H1 (cell line): ENCODE data around the gene TSC2. TPM values are rescaled to one million over a fixed set of nuclear protein-coding genes. Genes with fewer than 3 reads are reported as not detected.

Experiments used
- BCL11A ChIP-seq, 2 experiments: IDR thresholded peaks; one replicate each; pipeline ENCODE4 v1.6.1; 2011; ENCODE audit warnings: low read depth in 2 of 2, low read length in 2 of 2, mild to moderate bottlenecking in 2 of 2
- CHD7 ChIP-seq: fragments of 300-600 bp; sonication (generic); IDR thresholded peaks from 2 replicates; pipeline ENCODE4 v1.7.1; 2012; ENCODE audit warnings: low read length, moderate library complexity, mild to moderate bottlenecking, inconsistent platforms; ENCODE audit not compliant: insufficient replicate concordance
- POLR2A ChIP-seq, 2 experiments: IDR thresholded peaks; 1 replicate in 1 of 2; 2 replicates in 1 of 2; pipeline ENCODE4 v1.6.1; 2011; ENCODE audit warnings: low read depth in 2 of 2, low read length in 2 of 2, mild to moderate bottlenecking in 2 of 2; ENCODE audit errors: control extremely low read depth in 1 of 2
- polyA plus RNA-seq, 7 experiments: library from polyadenylated mRNA; depleted of rRNA in 3 of 7; stranded (reverse) in 5 of 7; unstranded in 2 of 7; fragments of >200 nt in 5 of 7; fragments of 200-250 nt in 2 of 7; gene quantifications; 1 replicate in 5 of 7; 2 replicates in 1 of 7; 4 replicates in 1 of 7; pipeline versions ENCODE4 v1.2.1 to v1.2.3, GENCODE V29; 2011 to 2013; ENCODE audit warnings: missing spikeins in 2 of 7, mixed read lengths in 2 of 7
- total RNA-seq: library from RNA; stranded (reverse); fragmentation: NEBNext Ultra II Directional; extraction: Animal tissue kit (Norgen Biotek cat#: 25700); gene quantifications from 2 replicates; pipeline ENCODE4 v1.2.1, GENCODE V29; 2021

Gene TSC2
- total and polyA plus RNA-seq, 2 of the 8 experiments (the other 6 are each of a cell fraction or from before 2014, with no cell fraction given) = 65.9 to 96.6 TPM

GRCh38 chr16:2075631-2076030, 27.8 kb downstream of the TSC2 start (continued):
- TF ChIP-seq CHD7 = no peak
- no peak for TF ChIP-seq BCL11A (IDR thresholded peaks at IDR 0.05; ENCODE audit: low read depth in 2 of 2, low read length in 2 of 2)
- TF ChIP-seq POLR2A (IDR thresholded peaks at IDR 0.05; ENCODE audit: control extremely low read depth in 1 of 2, low read depth in 2 of 2, low read length in 2 of 2) = no peak
